ENCODE measurements around the gene DUOX1. TPM values are rescaled to one million over a fixed set of nuclear protein-coding genes. Genes with fewer than 3 reads are reported as not detected.

DUOX1 gene
- total and polyA plus RNA-seq, 9 of the 15 experiments (the other 6 are each of a cell fraction or from before 2014, with no cell fraction given), result 0.01 to 0.22 (median 0.01) TPM; not detected in 6

GRCh38 chr15:45116006-45116481 is 13.8 kb upstream of the DUOX1 start:
- ChIA-PET CTCF (ENCODE audit: low intra/inter-chr PET ratio) (no interaction called here), POLR2A (no interaction called here)
- in situ Hi-C loops (cut with MboI) (loop anchor here (25.0 kb wide), 1 partner anchor 154 kb away; the partner anchor contains the start of gene TERB2), intact Hi-C loops (cut with micrococcal nuclease) (no loop called here)
- Histone ChIP-seq H4K20me1 (replicated peaks; ENCODE audit: control insufficient read depth, insufficient read depth, low read length) (no peaks in the 10 kb centered on the region), H3K27ac (ENCODE audit: extremely low read depth, low read depth, low read length) (no peak overlapping the region), H3K4me1 (replicated peaks in 1 of 2; ENCODE audit: control insufficient read depth in 2 of 2, insufficient read depth in 2 of 2, low read length in 2 of 2) (peaks cover 0 to 32% of the 10 kb centered on the region in 2 experiments; a peak in 3 of 5 replicates), H3K9ac (ENCODE audit: insufficient read depth in 1 of 2, low read depth in 2 of 2, low read length in 2 of 2) (no peak overlapping the region), H3K9me3 (replicated peaks; ENCODE audit: control insufficient read depth, insufficient read depth, low read depth, low read length) (no peaks in the 10 kb centered on the region), H3K79me2 (ENCODE audit: control insufficient read depth, insufficient read depth, low read length) (no peaks in the 10 kb centered on the region), H3K27me3 (ENCODE audit: control insufficient read depth in 2 of 2, insufficient read depth in 2 of 2, low read length in 2 of 2) (peaks cover 2 to 32% of the 10 kb centered on the region in 2 experiments; a peak in 4 of 5 replicates), H3K4me3 (no peak overlapping the region), H2AFZ (ENCODE audit: low read depth, low read length) (no peak overlapping the region), H3K9me1 (ENCODE audit: control insufficient read depth, insufficient read depth, low read length) (no peaks in the 10 kb centered on the region), H3K36me3 (ENCODE audit: control insufficient read depth, insufficient read depth, low read length) (no peaks in the 10 kb centered on the region), H3K4me2 (ENCODE audit: insufficient read depth, low read length) (no peak overlapping the region)
- DNase-seq (ENCODE audit: extremely low read depth in 1 of 4, low spot score in 3 of 4) (no peak), ATAC-seq (no peak), FAIRE-seq (no peak)
- TF ChIP-seq NR2F6 (CRISPR knock-in tag; IDR thresholded peaks at IDR 0.05), result no peak
- TF ChIP-seq ZNF707 (CRISPR knock-in tag; conservative IDR thresholded peaks at IDR 0.05), result no peak
- BruUV-seq (replicated peaks), result no TSS peak
- 61% methylated on average over 14 of the region's 19 CpGs for WGBS (ENCODE audit: insufficient coverage, low coverage, missing lambda C conversion rate)

GRCh38 chr15:45116482-45117307 is 13.1 kb upstream of the DUOX1 start:
- H3K27me3 ChIP-seq (ENCODE audit: control insufficient read depth in 2 of 2, insufficient read depth in 2 of 2, low read length in 2 of 2), result peaks cover 2 to 37% of the 10 kb centered on the region in 2 experiments; a peak in 4 of 5 replicates
- ChIA-PET CTCF (ENCODE audit: low intra/inter-chr PET ratio) (no interaction called here), POLR2A (no interaction called here)
- 81% methylated on average over 49 of the region's 65 CpGs for WGBS (ENCODE audit: insufficient coverage, low coverage, missing lambda C conversion rate)
- no peaks in the 10 kb centered on the region for H4K20me1 ChIP-seq (replicated peaks; ENCODE audit: control insufficient read depth, insufficient read depth, low read length)
- no peak overlapping the region for H2AFZ ChIP-seq (ENCODE audit: low read depth, low read length)
- H3K9ac ChIP-seq (ENCODE audit: insufficient read depth in 1 of 2, low read depth in 2 of 2, low read length in 2 of 2), result no peak overlapping the region
- DNase-seq (ENCODE audit: extremely low read depth in 1 of 4, low spot score in 3 of 4) (no peak), ATAC-seq (no peak), FAIRE-seq (no peak)
- H3K4me1 ChIP-seq (replicated peaks in 1 of 2; ENCODE audit: control insufficient read depth in 2 of 2, insufficient read depth in 2 of 2, low read length in 2 of 2), result peaks cover 0 to 32% of the 10 kb centered on the region in 2 experiments; a peak in 3 of 5 replicates
- H3K9me3 ChIP-seq (replicated peaks; ENCODE audit: control insufficient read depth, insufficient read depth, low read depth, low read length), result no peaks in the 10 kb centered on the region
- BruUV-seq (replicated peaks), result no TSS peak
- in situ Hi-C loops (cut with MboI) (loop anchor here (25.0 kb wide), 1 partner anchor 154 kb away; the partner anchor contains the start of gene TERB2), intact Hi-C loops (cut with micrococcal nuclease) (no loop called here)
- no peak overlapping the region for H3K27ac ChIP-seq (ENCODE audit: extremely low read depth, low read depth, low read length)
- H3K4me2 ChIP-seq (ENCODE audit: insufficient read depth, low read length), result no peak overlapping the region
- TF ChIP-seq MAX (CRISPR knock-in tag; IDR thresholded peaks at IDR 0.05), result no peak
- no peak for TF ChIP-seq EHMT2 (IDR thresholded peaks at IDR 0.05)
- no peak for TF ChIP-seq ZNF3 (CRISPR knock-in tag; IDR thresholded peaks at IDR 0.05)
- no peak for TF ChIP-seq PRDM10 (IDR thresholded peaks at IDR 0.05; ENCODE audit: partially characterized antibody)
- TF ChIP-seq SIX5 (IDR thresholded peaks at IDR 0.05; ENCODE audit: borderline replicate concordance in 1 of 2, insufficient read depth in 1 of 2, low read depth in 1 of 2, low read length in 2 of 2), result no peak
- no peaks in the 10 kb centered on the region for H3K79me2 ChIP-seq (ENCODE audit: control insufficient read depth, insufficient read depth, low read length)
- no peaks in the 10 kb centered on the region for H3K36me3 ChIP-seq (ENCODE audit: control insufficient read depth, insufficient read depth, low read length)
- no peak overlapping the region for H3K4me3 ChIP-seq
- no peaks in the 10 kb centered on the region for H3K9me1 ChIP-seq (ENCODE audit: control insufficient read depth, insufficient read depth, low read length)
